22Rv1 (cell line): Measurements from ENCODE around the gene QPCTL.

Experiments used
- H3K27ac ChIP-seq: fragments of 450-650 bp; 2 replicates; pipeline ENCODE4 v1.5.1; 2017
- ZFX ChIP-seq: fragments of 450-650 bp; IDR thresholded peaks from 2 replicates; pipeline ENCODE4 v1.6.1; 2017; ENCODE audit warnings: antibody characterized with exemption, borderline replicate concordance
- TF ChIP-seq, protein P1 (sequence below): fragments of 450-650 bp; IDR thresholded peaks from 2 replicates; pipeline ENCODE4 v1.5.1; 2017; ENCODE audit warnings: mild to moderate bottlenecking

The QPCTL gene

DNA sequence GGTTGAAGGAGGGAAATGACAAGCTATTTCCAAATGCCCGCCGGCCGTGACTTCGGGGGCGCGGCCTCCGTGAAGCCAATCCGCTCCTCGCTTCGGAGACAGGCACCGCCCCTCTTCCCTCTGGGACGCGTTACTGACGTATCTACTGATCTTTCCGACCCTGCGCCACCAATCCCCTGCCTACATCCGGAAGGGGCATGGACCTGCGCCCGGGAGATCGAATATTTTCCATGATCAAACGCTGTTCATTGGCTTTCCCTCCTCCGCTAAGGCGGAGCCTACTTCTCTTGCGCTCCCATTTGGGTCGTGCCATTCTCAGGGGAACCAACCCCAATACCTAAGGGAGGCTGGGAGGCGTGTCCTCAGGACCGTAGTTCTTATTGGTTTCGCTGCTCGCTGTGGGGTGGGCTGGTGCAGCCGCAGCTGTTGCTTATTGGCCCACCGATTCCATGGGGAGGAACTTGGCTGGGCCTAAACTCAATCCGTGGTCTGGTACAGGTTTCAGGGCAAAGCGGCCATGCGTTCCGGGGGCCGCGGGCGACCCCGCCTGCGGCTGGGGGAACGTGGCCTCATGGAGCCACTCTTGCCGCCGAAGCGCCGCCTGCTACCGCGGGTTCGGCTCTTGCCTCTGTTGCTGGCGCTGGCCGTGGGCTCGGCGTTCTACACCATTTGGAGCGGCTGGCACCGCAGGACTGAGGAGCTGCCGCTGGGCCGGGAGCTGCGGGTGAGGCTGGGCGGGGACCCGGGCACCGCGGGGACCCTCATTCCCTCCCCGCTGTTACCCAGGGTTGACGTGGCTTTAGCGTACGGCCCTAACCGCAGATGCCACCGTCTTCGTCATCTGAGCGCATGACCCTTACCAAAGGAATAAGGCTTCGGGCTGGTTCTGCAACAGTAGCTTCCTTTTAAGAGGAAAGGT lies at the start of gene QPCTL:
TSS of gene QPCTL (plus strand) at position 480 of the 919 bp plus-strand sequence. CDS start at position 518, 38 bp downstream.
- no peak for TF ChIP-seq ZFX
- TF ChIP-seq, protein P1, sequence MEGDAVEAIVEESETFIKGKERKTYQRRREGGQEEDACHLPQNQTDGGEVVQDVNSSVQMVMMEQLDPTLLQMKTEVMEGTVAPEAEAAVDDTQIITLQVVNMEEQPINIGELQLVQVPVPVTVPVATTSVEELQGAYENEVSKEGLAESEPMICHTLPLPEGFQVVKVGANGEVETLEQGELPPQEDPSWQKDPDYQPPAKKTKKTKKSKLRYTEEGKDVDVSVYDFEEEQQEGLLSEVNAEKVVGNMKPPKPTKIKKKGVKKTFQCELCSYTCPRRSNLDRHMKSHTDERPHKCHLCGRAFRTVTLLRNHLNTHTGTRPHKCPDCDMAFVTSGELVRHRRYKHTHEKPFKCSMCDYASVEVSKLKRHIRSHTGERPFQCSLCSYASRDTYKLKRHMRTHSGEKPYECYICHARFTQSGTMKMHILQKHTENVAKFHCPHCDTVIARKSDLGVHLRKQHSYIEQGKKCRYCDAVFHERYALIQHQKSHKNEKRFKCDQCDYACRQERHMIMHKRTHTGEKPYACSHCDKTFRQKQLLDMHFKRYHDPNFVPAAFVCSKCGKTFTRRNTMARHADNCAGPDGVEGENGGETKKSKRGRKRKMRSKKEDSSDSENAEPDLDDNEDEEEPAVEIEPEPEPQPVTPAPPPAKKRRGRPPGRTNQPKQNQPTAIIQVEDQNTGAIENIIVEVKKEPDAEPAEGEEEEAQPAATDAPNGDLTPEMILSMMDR: no peak

DNA sequence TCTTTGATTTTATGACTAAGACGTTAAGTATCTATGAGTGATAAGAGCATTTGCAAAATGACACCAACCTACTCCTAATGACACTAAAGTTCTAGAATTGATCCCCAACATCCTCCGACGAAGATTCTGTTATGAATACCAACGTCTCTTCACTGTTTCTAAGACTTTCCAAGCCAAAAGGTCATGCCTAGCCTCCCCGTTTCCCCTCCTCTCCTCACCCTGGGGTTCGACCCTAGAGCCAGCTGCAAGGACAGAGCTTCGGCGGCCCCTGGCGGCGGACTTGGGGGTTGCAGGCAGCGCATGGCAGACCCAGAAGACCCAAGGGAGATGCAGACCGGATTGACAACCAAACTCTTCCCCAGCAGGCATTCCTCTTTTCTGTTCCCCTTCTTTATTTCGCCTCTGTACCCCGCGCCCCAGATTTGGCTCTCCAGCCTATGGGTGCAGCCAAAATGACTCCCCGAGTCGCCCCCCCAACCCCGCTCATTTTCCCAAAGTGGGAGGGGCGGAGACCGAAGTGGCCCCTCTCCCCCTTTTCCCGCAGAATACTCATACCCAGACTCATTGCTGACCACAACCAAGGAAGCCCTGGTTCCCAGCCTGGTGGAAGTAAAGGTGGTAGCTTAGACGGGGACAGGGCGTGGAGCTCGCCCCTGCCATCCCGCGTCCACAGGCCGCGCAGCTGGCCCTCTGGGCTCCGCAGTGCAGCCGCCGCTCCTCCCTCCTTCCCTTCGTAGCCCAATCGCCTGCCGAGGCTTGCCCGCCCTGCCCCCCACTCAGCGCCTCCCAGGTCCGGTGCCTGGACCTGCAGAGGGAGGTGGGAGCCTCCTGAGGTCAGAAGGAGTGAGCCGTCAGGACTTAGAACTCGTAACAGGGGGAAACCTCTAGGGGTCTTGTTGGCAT lies 49.2 kb upstream of the QPCTL start:
- TF ChIP-seq, protein P1: peak; percentile 96
- no peak for TF ChIP-seq ZFX
- H3K27ac ChIP-seq: peak overlapping the region; percentile 92

More for the DNA sequence above, at the start of gene QPCTL:
- H3K27ac ChIP-seq: peak within 1 kb of the TSS; percentile 91

DNA sequence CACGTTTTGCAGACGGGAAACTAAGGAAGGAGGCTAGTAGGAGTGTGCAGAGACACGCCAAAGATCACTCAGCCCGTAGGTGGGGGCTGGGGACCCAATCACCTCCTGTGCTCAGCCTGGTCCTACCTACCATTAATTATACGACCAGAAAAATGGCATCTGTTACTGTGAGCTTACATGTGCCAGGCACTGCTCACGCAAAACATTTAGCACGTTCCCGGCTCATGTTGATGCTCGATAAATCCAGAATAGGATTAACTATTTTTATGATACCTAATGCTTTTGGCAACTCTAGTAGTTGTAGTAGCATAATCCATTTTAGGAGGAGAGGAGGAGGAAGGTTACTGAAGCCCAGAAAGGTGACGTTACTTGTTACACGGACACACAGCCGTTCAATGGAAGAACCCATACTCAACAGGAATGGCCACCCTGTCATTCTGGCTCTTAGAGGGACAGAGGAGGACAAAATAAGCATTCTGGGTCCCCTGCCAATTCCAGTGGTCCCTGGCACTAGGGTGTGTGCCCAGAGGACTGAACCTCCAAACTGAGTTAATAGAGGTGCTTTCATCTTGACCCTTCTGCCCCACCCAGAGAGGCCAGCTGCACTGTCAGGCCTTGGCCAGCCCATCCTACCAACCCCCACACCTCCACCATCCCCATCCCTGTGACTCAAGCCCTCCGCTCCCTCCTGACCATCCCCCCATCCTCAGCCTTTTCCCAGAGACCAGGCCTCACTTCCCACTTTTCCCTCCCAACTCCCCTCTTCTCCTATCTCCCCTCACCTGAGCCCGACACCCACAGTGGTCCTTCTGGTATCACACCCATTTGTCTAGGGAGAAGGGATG lies 48.3 kb upstream of the QPCTL start:
- TF ChIP-seq, protein P1: no peak
- no peak for TF ChIP-seq ZFX
- peak overlapping the region; percentile 92 for H3K27ac ChIP-seq

DNA sequence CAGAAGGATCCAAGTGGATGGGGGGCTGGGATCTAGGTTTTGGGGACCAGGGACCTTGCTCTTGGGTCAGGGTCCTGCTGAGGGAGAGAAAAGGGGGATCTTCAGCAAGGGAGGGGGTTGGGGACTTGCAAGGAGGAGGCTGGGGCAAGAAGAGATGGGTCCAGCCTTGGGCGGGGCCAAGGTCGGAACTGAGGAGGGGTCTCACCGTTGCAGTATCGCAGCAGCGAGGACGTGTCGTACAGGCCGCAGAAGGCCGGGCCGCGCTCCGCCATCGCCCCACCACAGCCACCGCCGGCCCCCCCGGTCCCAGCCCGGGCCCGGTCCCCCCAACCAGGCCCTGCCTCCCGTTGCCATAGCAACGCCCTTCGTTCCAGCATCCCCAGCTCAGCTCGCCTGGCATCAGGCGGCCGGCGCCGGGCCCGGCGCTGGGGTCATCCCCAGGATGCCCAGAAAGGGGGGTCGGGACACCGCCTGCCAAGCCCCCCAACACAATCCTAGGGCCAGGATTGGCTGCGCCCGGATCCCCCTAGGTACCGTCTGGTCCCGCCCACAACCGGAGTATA lies 47.3 kb upstream of the QPCTL start:
- TF ChIP-seq, protein P1: no peak
- no peak for TF ChIP-seq ZFX
- no peak overlapping the region for H3K27ac ChIP-seq

DNA sequence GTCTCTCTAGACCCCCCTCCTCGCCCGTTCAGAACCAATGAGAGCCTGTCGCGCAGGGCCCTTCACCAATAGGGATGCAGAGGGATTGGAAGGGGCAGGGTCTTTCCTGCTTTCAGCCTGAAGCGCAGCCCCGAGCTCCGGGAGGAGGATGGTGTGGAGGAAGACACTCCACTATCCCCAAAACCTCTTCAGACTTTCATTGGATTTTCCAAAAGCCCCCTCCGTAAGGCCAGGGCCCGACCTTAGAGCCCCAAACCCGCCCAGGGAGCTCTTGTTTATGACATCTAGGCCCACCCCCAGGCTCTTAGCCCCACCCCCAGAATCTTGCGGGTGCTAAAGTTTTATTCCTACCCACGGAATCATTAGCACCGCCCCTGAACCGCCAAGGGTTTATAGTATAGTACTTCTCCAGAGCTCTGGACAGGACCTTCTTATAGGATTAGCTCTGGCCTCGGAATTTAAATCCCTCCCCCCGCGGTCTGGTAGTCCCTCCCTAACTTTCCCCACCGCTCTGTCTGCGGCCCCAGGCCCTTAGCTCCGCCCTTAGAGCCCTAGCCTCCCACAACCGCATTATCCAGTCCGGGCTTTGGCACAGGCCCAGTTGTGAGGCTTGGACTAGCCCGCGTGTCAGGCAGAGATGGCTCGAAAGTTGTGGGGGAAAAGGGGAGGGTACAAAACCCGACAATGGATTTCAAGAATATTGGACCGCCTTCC lies 46.7 kb upstream of the QPCTL start:
- no peak for TF ChIP-seq ZFX
- TF ChIP-seq, protein P1: no peak
- no peak overlapping the region for H3K27ac ChIP-seq

DNA sequence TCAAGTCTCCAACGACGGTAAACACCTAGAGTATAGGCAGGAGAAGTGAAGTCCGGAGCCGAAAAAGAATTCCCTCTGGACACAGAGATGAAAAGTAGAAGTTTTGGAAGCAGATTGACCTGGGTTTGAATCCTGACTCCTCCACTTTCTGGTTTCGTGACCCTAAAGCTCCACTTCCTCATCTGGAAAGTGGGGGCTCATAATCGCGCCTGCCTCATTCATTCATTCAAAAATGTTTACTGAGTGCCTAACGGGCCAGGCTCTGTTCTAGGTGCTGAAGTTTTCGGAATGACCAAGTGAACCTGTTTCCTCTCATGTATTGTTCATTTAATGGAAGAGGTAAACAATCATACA lies 46.1 kb upstream of the QPCTL start:
- TF ChIP-seq ZFX: no peak
- TF ChIP-seq, protein P1: no peak
- H3K27ac ChIP-seq: no peak overlapping the region
